Mesangial cell (primary cell): ENCODE data around the gene NACC1. TPM values are rescaled to one million over a fixed set of nuclear protein-coding genes. Genes with fewer than 3 reads are reported as not detected.

Experiments
- total RNA-seq: library from RNA; depleted of rRNA; stranded (reverse); fragments of >200 nt; gene quantifications from 2 replicates; pipeline ENCODE4 v1.2.3, GENCODE V29; 2015

Gene NACC1
- 107 and 120 TPM in 2 replicates for total RNA-seq

DNA sequence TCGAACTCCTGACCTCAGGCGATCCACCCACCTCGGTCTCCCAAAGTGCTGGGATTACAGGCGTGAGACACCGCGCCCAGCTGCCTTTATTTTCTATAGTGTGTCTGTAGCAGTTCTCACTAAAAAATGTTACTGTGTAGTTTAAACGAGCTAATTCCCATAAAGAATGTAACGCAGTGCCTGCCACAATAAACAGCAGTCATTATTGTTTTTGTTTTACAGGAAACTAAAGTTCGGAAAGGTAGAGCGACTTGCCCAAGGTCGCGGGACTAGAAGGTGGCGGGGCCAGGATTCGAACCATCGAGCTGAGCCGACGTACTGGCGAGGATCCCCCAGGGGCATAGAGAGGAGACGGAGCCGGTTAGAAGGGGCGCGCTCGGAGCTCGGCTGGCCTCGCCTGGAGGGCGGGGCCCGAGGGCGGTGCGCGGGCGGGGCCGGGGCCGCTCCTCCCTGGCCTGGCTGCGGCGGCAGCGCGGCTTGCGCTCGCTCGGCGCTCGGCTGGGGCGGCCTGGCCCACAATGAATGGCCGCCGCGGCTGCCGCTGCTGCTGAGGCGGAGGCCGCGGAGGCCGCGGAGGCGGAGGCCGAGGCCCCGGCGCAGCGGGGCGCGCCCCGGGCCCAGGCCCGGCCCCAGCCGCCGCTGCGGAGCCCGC lies at the start of gene NACC1:
Gene NACC1, plus strand, starts transcription at position 493 of the 652 bp plus-strand sequence. CDS start 16,944 bp downstream, outside the sequence.

DNA sequence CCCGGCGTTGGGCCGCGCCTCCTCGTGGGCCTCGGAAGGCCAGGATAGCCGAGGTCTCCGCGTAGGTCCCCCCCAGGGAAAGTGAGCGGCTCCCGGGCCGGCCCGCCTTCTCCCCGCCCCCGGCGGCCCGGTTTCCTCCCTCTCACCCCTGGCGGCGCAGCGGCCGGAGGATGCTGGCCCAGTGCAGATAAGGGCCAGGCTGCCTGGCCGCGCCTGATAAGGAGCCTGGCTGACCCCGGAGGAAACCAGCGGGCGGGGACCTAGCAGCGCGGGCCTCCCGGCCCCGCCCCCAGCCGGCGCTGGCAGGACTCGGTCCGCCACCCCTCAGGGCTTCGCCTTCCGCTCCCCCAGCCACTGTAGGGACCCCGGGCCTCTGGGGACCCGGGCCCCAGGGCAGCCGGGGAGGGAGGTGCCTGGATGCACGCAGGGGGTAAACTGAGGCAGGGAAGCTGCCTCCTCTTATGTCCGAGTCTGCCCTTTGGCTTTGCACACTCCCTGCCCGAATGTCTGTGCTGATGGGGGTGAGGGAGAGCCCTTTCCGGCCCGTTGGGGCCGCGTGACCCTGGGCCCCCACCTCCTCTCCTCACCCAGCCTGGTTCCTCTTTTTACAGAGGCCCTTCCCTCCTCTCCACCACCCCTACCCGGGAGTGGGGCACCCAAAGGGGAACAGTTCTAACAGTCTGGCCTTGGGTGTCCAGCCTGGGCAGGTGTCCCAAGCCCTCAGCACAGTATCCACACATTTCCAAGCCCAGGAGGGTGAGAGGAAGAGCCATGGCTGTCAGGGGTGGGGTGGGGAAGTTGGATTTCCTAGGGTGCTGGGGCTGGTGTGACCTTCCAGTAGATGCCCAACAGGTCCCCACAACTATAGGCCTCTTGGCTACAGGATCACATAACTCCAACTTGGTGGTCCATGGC lies 15.1 kb upstream of the NACC1 start, which contains the start of gene LYL1:
Gene LYL1, minus strand, starts transcription at position 193 of the 915 bp plus-strand sequence. CDS start 1,687 bp downstream, outside the sequence.

DNA sequence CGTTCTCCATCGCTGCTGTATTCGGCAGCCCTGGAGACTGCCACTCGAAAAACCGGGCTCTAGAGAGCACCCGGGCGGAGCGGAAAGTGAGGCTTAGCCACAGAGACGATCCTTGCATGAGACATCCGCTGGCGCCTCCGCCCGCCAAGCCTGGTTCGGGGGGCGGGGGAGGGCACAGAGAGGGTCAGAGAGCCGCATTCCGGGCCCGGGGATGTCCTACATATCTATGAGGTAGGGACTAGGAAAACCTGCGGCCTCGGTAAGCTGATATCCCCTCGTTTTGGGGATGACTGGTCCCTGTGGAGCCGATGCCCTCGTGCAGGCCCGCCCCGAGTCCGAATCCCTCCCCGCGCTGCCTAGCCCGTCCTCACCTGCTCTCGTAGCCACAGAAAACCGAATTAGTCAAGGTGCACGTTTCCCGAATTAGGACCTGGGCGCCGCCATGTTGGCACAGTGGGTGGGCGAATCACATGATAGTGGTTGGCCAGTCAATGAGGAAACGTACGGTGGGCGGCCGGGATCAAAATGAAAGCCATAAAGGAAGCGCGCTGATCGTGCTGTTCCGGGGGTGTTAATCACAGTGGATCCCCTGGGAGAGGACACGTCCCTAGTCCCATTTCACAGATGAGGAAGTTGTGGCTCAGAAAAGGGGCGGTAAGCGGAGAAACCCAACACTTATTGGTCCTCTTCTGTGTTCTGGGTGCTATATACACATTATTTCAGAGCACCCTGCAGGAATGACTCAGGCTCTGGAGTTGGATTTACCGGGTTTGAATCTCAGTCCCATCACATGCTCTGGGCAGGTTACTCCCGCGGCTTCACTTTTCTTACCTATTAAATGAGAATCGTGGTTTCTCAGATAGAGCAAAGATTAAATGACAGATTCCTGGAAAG lies 1.5 kb upstream of the NACC1 start, which contains the start of gene TRMT1:
Gene TRMT1, minus strand, starts transcription at position 459 of the 894 bp plus-strand sequence. Its CDS starts 341 bp downstream, at position 118.

DNA sequence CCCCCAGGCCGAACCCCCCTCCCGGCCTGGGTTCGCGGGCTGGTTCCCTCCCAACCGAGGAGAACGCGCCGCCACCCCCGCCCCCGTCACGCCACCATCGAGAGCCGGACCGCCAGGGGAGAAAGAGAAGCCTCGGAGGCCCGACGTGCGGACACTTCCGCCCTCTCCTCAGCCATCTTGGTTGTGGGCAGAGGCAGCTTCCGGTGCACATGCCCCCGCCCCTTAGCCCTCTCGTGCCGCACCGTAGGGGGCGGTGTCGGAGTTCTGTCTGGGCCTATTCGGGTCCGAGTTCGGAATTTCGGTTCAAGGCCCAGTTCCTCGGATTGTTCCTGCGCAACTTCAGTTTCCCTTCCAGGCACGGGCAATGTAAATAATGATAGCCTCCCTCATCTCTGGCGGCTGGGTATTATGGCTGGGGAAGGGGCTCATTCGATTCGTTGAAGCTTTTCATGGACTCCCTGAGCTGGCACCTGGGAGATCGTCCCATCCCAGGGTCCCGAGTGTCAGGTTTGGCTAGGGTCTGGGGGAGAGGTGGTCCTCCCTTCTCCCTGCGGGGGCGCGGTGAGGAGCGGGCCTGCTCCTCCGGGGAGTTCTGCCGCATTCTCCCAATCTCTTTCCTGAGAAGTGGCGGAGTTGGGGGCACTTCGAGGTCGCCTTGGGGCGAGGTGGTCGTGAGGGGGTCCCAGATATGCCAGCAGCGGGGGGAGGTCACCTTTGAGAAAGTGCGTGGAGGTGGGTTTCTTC lies 32.3 kb downstream of the NACC1 start, which contains the start of the genes IER2 and STX10:
Gene IER2, plus strand, starts transcription at position 225 of the 744 bp plus-strand sequence. CDS start 2,776 bp downstream, outside the sequence.
Gene STX10, minus strand, starts transcription at position 189 of the 744 bp plus-strand sequence. CDS start 202 bp downstream, outside the sequence.

Other genes starting within 250 kb of the NACC1 start
- 23.1 and 54.4 TPM in 2 replicates for gene DNASE2, start 236.8 kb upstream of the NACC1 start, total RNA-seq
- gene KLF1, start 231.1 kb upstream of the NACC1 start, total RNA-seq: not detected in 2 replicates
- 32.6 and 60.9 TPM in 2 replicates for gene GCDH, start 227.1 kb upstream of the NACC1 start, total RNA-seq
- gene SYCE2, start 199.0 kb upstream of the NACC1 start, total RNA-seq: 0.25 and 0.33 TPM in 2 replicates
- gene FARSA, start 184.6 kb upstream of the NACC1 start, total RNA-seq: 61.7 and 98.1 TPM in 2 replicates
- 525 and 1,118 TPM in 2 replicates for gene CALR, start 179.7 kb upstream of the NACC1 start, total RNA-seq
- gene RAD23A, start 172.4 kb upstream of the NACC1 start, total RNA-seq: 104 and 117 TPM in 2 replicates
- gene GADD45GIP1, start 161.0 kb upstream of the NACC1 start, total RNA-seq: 45.5 and 82.6 TPM in 2 replicates
- 0.16 TPM in 1 of 2 replicates, not detected in the other for gene DAND5, start 148.7 kb upstream of the NACC1 start, total RNA-seq
- 6.7 and 16.2 TPM in 2 replicates for gene NFIX, start 122.8 kb upstream of the NACC1 start, total RNA-seq
- 2.9 and 6.4 TPM in 2 replicates for gene LYL1, start 15.4 kb upstream of the NACC1 start, total RNA-seq
- 42.7 and 48.6 TPM in 2 replicates for gene TRMT1, start 1.5 kb upstream of the NACC1 start, total RNA-seq
- 79.7 and 95.2 TPM in 2 replicates for gene STX10, start 32.1 kb downstream of the NACC1 start, total RNA-seq
- gene IER2, start 32.1 kb downstream of the NACC1 start, total RNA-seq: 75.2 and 81.3 TPM in 2 replicates